H9 (cell line): ENCODE data around the gene MRPS27. TPM values are rescaled to one million over a fixed set of nuclear protein-coding genes. Genes with fewer than 3 reads are reported as not detected.

Experiments used
- DNase-seq: peaks from one replicate; pipeline ENCODE4 v3.0.0-alpha.2; 2017
- H2AFZ ChIP-seq: one replicate; pipeline ENCODE4 v1.6.1; 2013; ENCODE audit warnings: mild to moderate bottlenecking, low read length, control low read depth, moderate library complexity
- H2AK5ac ChIP-seq: 2 replicates; pipeline ENCODE4 v1.6.1; 2013; ENCODE audit warnings: low read length, control low read depth, mixed read lengths; ENCODE audit not compliant: insufficient read length
- H2BK120ac ChIP-seq: one replicate; pipeline ENCODE4 v1.6.1; 2013; ENCODE audit warnings: low read depth, mild to moderate bottlenecking, low read length, control low read depth, inconsistent platforms; ENCODE audit not compliant: poor library complexity, severe bottlenecking
- H2BK12ac ChIP-seq: 2 replicates; pipeline ENCODE4 v1.6.1; 2013; ENCODE audit warnings: low read length, control low read depth, mixed read lengths, low read depth; ENCODE audit not compliant: insufficient read length
- H2BK15ac ChIP-seq: 2 replicates; pipeline ENCODE4 v1.6.1; 2013; ENCODE audit warnings: low read depth, low read length, control low read depth
- H2BK20ac ChIP-seq: one replicate; pipeline ENCODE4 v1.6.1; 2013; ENCODE audit warnings: low read depth, mild to moderate bottlenecking, low read length, control low read depth, inconsistent platforms; ENCODE audit not compliant: poor library complexity, severe bottlenecking
- H2BK5ac ChIP-seq: 2 replicates; pipeline ENCODE4 v1.6.1; 2013; ENCODE audit warnings: low read length, control low read depth, mixed read lengths; ENCODE audit not compliant: insufficient read length
- H3K14ac ChIP-seq: 2 replicates; pipeline ENCODE4 v1.6.1; 2013; ENCODE audit warnings: low read length, control low read depth; ENCODE audit not compliant: insufficient read depth
- H3K18ac ChIP-seq: 2 replicates; pipeline ENCODE4 v1.6.1; 2013; ENCODE audit warnings: low read depth, mild to moderate bottlenecking, mixed read lengths, low read length, control low read depth; ENCODE audit not compliant: insufficient read length
- H3K23ac ChIP-seq: 2 replicates; pipeline ENCODE4 v1.6.1; 2013; ENCODE audit warnings: low read length, control low read depth, mixed read lengths, low read depth; ENCODE audit not compliant: insufficient read length
- H3K23me2 ChIP-seq: 2 replicates; pipeline ENCODE4 v1.6.1; 2013; ENCODE audit warnings: low read depth, mild to moderate bottlenecking, mixed read lengths, low read length, control low read depth; ENCODE audit not compliant: insufficient read length, poor library complexity, severe bottlenecking
- H3K27ac ChIP-seq: 2 replicates; pipeline ENCODE4 v1.5.1; 2013; ENCODE audit warnings: low read length, control low read depth, mixed read lengths, low read depth; ENCODE audit not compliant: insufficient read length
- H3K27me3 ChIP-seq: 2 replicates; pipeline ENCODE4 v1.6.1; 2013; ENCODE audit warnings: low read length, control low read depth, inconsistent platforms; ENCODE audit not compliant: insufficient read depth
- H3K4ac ChIP-seq: 2 replicates; pipeline ENCODE4 v1.6.1; 2013; ENCODE audit warnings: low read depth, mild to moderate bottlenecking, control low read depth, inconsistent platforms, low read length, moderate library complexity
- H3K4me1 ChIP-seq: 2 replicates; pipeline ENCODE4 v1.6.1; 2013; ENCODE audit warnings: low read length, control low read depth, inconsistent platforms; ENCODE audit not compliant: insufficient read depth
- H3K4me2 ChIP-seq: 2 replicates; pipeline ENCODE4 v1.6.1; 2013; ENCODE audit warnings: low read length, control low read depth, mixed read lengths; ENCODE audit not compliant: insufficient read length, insufficient read depth
- H3K56ac ChIP-seq: 2 replicates; pipeline ENCODE4 v1.6.1; 2013; ENCODE audit warnings: low read depth, mild to moderate bottlenecking, mixed read lengths, low read length, control low read depth; ENCODE audit not compliant: insufficient read length
- H3K79me1 ChIP-seq: 2 replicates; pipeline ENCODE4 v1.6.1; 2013; ENCODE audit warnings: low read depth, mild to moderate bottlenecking, moderate library complexity, low read length, control low read depth, inconsistent platforms; ENCODE audit not compliant: insufficient read depth, poor library complexity, severe bottlenecking
- H3K79me2 ChIP-seq: 2 replicates; pipeline ENCODE4 v1.6.1; 2013; ENCODE audit warnings: low read length, control low read depth, inconsistent platforms; ENCODE audit not compliant: insufficient read depth
- H3K9ac ChIP-seq: 2 replicates; pipeline ENCODE4 v1.6.1; 2013; ENCODE audit warnings: low read length, control low read depth, mixed read lengths; ENCODE audit not compliant: insufficient read length; ENCODE audit errors: extremely low read depth
- H3K9me3 ChIP-seq: one replicate; pipeline ENCODE4 v1.6.1; 2013; ENCODE audit warnings: low read depth, low read length, inconsistent platforms; ENCODE audit not compliant: control insufficient read depth
- H3T11ph ChIP-seq: one replicate; pipeline ENCODE4 v1.6.1; 2013; ENCODE audit warnings: mild to moderate bottlenecking, low read length, control low read depth, inconsistent platforms
- H4K20me1 ChIP-seq: one replicate; pipeline ENCODE4 v1.6.1; 2013; ENCODE audit not compliant: control insufficient read depth, insufficient read length, insufficient read depth
- H4K5ac ChIP-seq: 2 replicates; pipeline ENCODE4 v1.6.1; 2013; ENCODE audit warnings: low read depth, mild to moderate bottlenecking, mixed read lengths, low read length, control low read depth; ENCODE audit not compliant: insufficient read length
- H4K8ac ChIP-seq: replicated peaks from 2 replicates; pipeline ENCODE4 v1.6.1; 2013; ENCODE audit warnings: low read length, control low read depth, mixed read lengths, low read depth; ENCODE audit not compliant: insufficient read length
- H4K91ac ChIP-seq: 2 replicates; pipeline ENCODE4 v1.6.1; 2013; ENCODE audit warnings: low read depth, mild to moderate bottlenecking, moderate library complexity, mixed read lengths, low read length, control low read depth; ENCODE audit not compliant: insufficient read length
- H3K27ac Mint-ChIP-seq, 3 experiments: 2 replicates in 2 of 3; 3 replicates in 1 of 3; pipeline ENCODE4 v1.8.0; 2020 to 2021; ENCODE audit warnings: mixed read lengths in 3 of 3, mild to moderate bottlenecking in 1 of 3, moderate library complexity in 1 of 3
- H3K27me3 Mint-ChIP-seq: 2 replicates; pipeline ENCODE4 v1.8.0; 2021; ENCODE audit warnings: low read depth, mild to moderate bottlenecking, moderate library complexity, mixed read lengths
- H3K36me3 Mint-ChIP-seq, 3 experiments: 2 replicates in 2 of 3; 3 replicates in 1 of 3; pipeline ENCODE4 v1.8.0; 2020 to 2021; ENCODE audit warnings: low read depth in 3 of 3, mixed read lengths in 3 of 3; ENCODE audit not compliant: insufficient read depth in 1 of 3
- H3K4me1 Mint-ChIP-seq, 2 experiments: 2 replicates each; pipeline ENCODE4 v1.8.0; 2020; ENCODE audit warnings: mixed read lengths in 2 of 2
- H3K4me3 Mint-ChIP-seq, 2 experiments: 2 replicates in 1 of 2; 3 replicates in 1 of 2; pipeline ENCODE4 v1.8.0; 2020 to 2021; ENCODE audit warnings: mild to moderate bottlenecking in 2 of 2, mixed read lengths in 2 of 2, moderate library complexity in 1 of 2
- H3K9me3 Mint-ChIP-seq, 2 experiments: 2 replicates in 1 of 2; 3 replicates in 1 of 2; pipeline ENCODE4 v1.8.0; 2020; ENCODE audit warnings: mild to moderate bottlenecking in 2 of 2, mixed read lengths in 2 of 2, moderate library complexity in 1 of 2
- WGBS: extraction: QIAGEN DNeasy Blood & Tissue Kit; methylation state at CpG from one replicate; pipeline ENCODE4 v1.1.7; 2013; ENCODE audit warnings: missing lambda C conversion rate, low lambda C conversion rate, mixed read lengths; ENCODE audit not compliant: insufficient read length; ENCODE audit errors: extremely low coverage; 5-methylcytosine and 5-hydroxymethylcytosine counted together
- total RNA-seq: library from RNA; stranded (reverse); gene quantifications from 2 replicates; pipeline ENCODE4 v1.2.1, GENCODE V29; 2021
- TF ChIP-seq, protein P1 (sequence below): fragments of 200-600 bp; sonication (generic); conservative IDR thresholded peaks from 3 replicates; pipeline ENCODE4 v1.8.0; 2021; ENCODE audit warnings: antibody characterized with exemption, mild to moderate bottlenecking

The MRPS27 gene
- total RNA-seq, 1 experiment from 2014 or later: 83.3 TPM

DNA sequence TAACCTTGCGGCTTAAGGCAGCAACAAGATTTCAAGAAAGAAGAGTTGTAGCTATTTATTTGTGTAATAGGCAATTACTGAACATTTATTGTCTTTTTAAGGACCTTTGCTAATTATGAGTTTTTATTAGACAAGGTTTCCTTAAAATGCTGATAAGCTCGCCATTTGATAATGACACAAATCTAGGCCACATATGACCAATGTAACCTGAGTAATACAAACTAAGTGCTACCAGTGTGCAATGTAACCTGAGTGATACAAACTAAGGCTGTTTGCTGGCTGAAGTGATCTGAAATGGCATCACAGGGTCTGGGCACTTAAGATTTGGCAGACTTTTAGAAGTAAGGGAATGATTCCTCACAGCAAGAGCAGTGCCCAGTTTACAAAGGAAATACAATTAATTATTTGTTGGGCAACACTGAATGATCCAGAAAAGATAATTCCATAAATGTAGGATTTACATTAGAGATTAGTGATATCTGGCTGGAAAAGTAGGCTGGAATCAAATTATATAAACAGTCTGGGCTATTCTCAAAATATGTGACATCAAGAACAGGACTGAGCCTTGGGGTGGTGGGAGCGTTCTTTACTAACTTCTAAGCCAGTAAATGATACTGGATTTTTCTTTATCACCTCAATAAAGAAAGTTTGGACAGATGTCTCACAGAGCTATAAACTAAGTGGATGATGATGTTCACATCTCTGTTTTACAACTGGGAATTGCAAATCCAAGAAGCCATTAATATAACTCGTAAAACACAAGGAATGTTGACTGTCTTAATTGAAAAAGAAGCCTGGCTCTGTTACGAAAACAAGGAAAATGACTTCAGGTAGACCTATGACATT, 54.8 kb downstream of the MRPS27 start:
- H2BK15ac ChIP-seq: no peak overlapping the region
- Mint-ChIP-seq H3K9me3 (no peaks in the 10 kb centered on the region), H3K27me3 (no peaks in the 10 kb centered on the region), H3K27ac (no peak overlapping the region), H3K4me3 (no peak overlapping the region), H3K4me1 (peaks cover 0 to 6% of the 10 kb centered on the region in 2 experiments; a peak in 1 of 4 replicates), H3K36me3 (peaks cover 0 to 5% (median 0%) of the 10 kb centered on the region in 3 experiments; a peak in 2 of 7 replicates)
- H3K4me1 ChIP-seq: no peaks in the 10 kb centered on the region
- no peak overlapping the region for H3K27ac ChIP-seq
- H3K9ac ChIP-seq: no peak overlapping the region
- H3K79me2 ChIP-seq: no peaks in the 10 kb centered on the region
- no peak overlapping the region for H2BK5ac ChIP-seq
- no peak overlapping the region for H3K23ac ChIP-seq
- no peak overlapping the region for H3K4me2 ChIP-seq
- H3K27me3 ChIP-seq: no peaks in the 10 kb centered on the region
- no peak overlapping the region for H3K14ac ChIP-seq
- H3K9me3 ChIP-seq: no peaks in the 10 kb centered on the region
- WGBS: no CpG with 5 or more reads among the region's 5 CpGs
- no peak overlapping the region for H3T11ph ChIP-seq
- H2BK20ac ChIP-seq: no peak overlapping the region
- no peaks in the 10 kb centered on the region for H3K23me2 ChIP-seq
- TF ChIP-seq, protein P1, sequence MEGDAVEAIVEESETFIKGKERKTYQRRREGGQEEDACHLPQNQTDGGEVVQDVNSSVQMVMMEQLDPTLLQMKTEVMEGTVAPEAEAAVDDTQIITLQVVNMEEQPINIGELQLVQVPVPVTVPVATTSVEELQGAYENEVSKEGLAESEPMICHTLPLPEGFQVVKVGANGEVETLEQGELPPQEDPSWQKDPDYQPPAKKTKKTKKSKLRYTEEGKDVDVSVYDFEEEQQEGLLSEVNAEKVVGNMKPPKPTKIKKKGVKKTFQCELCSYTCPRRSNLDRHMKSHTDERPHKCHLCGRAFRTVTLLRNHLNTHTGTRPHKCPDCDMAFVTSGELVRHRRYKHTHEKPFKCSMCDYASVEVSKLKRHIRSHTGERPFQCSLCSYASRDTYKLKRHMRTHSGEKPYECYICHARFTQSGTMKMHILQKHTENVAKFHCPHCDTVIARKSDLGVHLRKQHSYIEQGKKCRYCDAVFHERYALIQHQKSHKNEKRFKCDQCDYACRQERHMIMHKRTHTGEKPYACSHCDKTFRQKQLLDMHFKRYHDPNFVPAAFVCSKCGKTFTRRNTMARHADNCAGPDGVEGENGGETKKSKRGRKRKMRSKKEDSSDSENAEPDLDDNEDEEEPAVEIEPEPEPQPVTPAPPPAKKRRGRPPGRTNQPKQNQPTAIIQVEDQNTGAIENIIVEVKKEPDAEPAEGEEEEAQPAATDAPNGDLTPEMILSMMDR: no peak
- no peak overlapping the region for H4K8ac ChIP-seq
- H2BK120ac ChIP-seq: no peak overlapping the region
- H2BK12ac ChIP-seq: no peak overlapping the region
- H4K91ac ChIP-seq: no peak overlapping the region
- no peak overlapping the region for H3K56ac ChIP-seq
- H2AK5ac ChIP-seq: no peak overlapping the region
- no peaks in the 10 kb centered on the region for H4K20me1 ChIP-seq
- no peak overlapping the region for H4K5ac ChIP-seq
- no peak overlapping the region for H3K18ac ChIP-seq
- H2AFZ ChIP-seq: no peak overlapping the region
- no peak overlapping the region for H3K4ac ChIP-seq
- H3K79me1 ChIP-seq: no peaks in the 10 kb centered on the region
- DNase-seq: no peak
